ENCODE data around the gene PLLP. TPM values are rescaled to one million over a fixed set of nuclear protein-coding genes. Genes with fewer than 3 reads are reported as not detected.

PLLP gene
- total RNA-seq, 1 donor from 2014 or later, result 3.3 TPM

DNA sequence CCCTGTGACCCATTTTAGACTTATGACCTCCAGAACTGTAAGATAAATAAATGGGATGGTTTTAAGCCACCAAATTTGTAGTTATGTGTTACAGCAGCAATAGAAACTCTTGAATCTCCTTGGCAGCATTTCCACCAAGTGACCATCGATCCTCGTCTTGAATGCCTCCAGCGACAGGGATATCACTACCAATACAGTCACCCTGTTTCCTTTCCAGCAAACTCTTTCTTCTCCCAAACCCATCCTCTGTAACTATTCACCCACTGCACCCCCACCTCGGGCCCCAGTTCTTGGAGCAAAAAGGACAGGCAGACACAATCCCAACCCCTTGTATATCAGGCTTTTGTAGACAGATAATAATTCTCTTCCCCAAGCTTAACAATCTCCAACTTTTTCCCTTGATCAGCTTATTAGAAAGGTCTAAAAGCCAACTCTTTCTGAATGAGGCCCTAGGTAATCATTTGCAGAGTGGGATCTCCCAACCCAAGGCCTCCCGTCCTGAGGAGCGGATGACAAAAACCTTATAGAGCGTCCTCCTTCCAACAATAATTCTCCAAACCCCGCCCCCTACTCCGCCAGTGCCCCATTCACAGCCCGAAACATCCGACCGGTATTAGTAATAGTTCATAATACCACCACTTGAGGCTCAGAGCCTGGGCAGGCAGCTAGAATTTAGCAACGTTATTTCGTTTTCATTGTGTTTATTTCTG lies 14.7 kb upstream of the PLLP start:
- no peak for DNase-seq (ENCODE audit: low spot score)
- TF ChIP-seq, protein P1, sequence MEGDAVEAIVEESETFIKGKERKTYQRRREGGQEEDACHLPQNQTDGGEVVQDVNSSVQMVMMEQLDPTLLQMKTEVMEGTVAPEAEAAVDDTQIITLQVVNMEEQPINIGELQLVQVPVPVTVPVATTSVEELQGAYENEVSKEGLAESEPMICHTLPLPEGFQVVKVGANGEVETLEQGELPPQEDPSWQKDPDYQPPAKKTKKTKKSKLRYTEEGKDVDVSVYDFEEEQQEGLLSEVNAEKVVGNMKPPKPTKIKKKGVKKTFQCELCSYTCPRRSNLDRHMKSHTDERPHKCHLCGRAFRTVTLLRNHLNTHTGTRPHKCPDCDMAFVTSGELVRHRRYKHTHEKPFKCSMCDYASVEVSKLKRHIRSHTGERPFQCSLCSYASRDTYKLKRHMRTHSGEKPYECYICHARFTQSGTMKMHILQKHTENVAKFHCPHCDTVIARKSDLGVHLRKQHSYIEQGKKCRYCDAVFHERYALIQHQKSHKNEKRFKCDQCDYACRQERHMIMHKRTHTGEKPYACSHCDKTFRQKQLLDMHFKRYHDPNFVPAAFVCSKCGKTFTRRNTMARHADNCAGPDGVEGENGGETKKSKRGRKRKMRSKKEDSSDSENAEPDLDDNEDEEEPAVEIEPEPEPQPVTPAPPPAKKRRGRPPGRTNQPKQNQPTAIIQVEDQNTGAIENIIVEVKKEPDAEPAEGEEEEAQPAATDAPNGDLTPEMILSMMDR (IDR thresholded peaks at IDR 0.05; ENCODE audit: unreplicated experiment), result no peak
- no peaks in the 10 kb centered on the region for H3K4me1 Mint-ChIP-seq (ENCODE audit: unreplicated experiment)

DNA sequence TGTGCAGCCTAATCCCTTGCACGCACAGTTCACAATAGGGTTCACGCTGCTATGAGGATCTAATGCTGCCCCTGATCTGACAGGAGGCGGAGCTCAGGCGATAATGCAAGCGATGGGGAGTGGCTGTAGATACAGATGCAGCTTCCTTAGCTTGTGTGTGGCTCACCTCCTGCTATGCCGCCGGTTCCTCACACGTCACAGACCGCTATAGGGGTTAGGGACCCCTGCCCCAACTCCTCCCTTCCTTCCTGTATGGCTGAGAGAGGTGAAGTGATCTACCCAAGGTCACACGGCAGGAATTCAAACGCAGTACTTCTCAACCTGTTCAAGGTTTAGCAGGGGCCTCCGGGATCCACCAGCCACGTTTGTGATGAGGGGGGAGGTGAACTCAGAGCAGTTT lies 13.4 kb upstream of the PLLP start:
- TF ChIP-seq, protein P1 (IDR thresholded peaks at IDR 0.05; ENCODE audit: unreplicated experiment), result no peak
- H3K9me3 Mint-ChIP-seq (ENCODE audit: unreplicated experiment), result no peaks in the 10 kb centered on the region
- H3K36me3 Mint-ChIP-seq (ENCODE audit: low read depth, unreplicated experiment), result no peaks in the 10 kb centered on the region
- no peak overlapping the region for H3K4me3 Mint-ChIP-seq (ENCODE audit: unreplicated experiment)
- DNase-seq (ENCODE audit: low spot score), result no peak
- H3K27ac Mint-ChIP-seq (ENCODE audit: unreplicated experiment), result no peak overlapping the region
- no peaks in the 10 kb centered on the region for H3K4me1 Mint-ChIP-seq (ENCODE audit: unreplicated experiment)
- H3K27me3 Mint-ChIP-seq (ENCODE audit: unreplicated experiment), result peaks cover 8% of the 10 kb centered on the region

More for the DNA sequence above, 14.7 kb upstream of the PLLP start:
- Mint-ChIP-seq H3K27me3 (ENCODE audit: unreplicated experiment) (peaks cover 9% of the 10 kb centered on the region), H3K9me3 (ENCODE audit: unreplicated experiment) (no peaks in the 10 kb centered on the region), H3K36me3 (ENCODE audit: low read depth, unreplicated experiment) (no peaks in the 10 kb centered on the region), H3K4me3 (ENCODE audit: unreplicated experiment) (no peak overlapping the region), H3K27ac (ENCODE audit: unreplicated experiment) (no peak overlapping the region)

DNA sequence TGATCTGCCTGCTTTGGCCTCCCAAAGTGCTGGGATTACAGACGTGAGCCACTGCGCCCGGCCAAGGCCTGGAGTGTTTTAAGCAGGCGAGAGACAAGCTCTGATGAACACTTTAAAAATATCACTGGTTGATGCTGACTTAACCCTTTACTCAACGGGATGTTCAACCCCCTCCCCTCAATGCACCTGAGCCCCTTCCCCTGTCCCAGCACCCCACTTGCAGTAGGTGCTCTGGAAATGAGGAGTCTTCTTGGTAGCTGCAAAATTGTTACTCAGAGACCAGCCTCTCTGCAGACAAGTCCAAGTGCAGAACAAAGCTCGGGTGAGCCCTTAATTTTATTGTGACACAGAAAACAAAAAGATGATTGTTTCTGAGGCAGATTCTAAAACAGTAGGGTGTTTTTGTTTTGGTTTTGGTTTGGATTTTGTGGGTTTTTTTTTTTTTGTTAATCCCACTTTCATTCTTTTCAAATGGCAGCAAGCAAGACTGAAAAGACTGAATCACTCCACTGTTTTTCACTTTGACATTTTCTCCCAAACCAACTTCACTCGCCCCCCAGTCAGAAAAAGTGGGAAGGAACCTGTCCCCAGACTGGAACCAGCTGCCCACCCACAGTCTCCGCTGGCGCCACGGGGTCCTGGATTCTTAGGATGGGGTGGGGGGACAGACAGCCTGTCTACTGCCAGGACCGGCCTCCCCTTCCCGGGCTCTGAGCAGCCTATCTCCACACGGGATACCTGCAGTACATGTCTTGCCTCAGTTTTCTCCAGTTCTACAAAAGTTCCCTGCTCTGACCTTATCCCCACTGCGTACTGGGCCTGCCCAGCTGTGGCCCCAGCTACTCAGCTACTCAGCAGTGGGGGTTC lies 5.2 kb upstream of the PLLP start:
- no peaks in the 10 kb centered on the region for H3K9me3 Mint-ChIP-seq (ENCODE audit: unreplicated experiment)
- TF ChIP-seq, protein P1 (IDR thresholded peaks at IDR 0.05; ENCODE audit: unreplicated experiment), result no peak
- H3K36me3 Mint-ChIP-seq (ENCODE audit: low read depth, unreplicated experiment), result no peaks in the 10 kb centered on the region
- no peaks in the 10 kb centered on the region for H3K27me3 Mint-ChIP-seq (ENCODE audit: unreplicated experiment)
- H3K4me1 Mint-ChIP-seq (ENCODE audit: unreplicated experiment), result no peaks in the 10 kb centered on the region
- DNase-seq (ENCODE audit: low spot score), result no peak
- no peak overlapping the region for H3K27ac Mint-ChIP-seq (ENCODE audit: unreplicated experiment)
- H3K4me3 Mint-ChIP-seq (ENCODE audit: unreplicated experiment), result no peak overlapping the region

DNA sequence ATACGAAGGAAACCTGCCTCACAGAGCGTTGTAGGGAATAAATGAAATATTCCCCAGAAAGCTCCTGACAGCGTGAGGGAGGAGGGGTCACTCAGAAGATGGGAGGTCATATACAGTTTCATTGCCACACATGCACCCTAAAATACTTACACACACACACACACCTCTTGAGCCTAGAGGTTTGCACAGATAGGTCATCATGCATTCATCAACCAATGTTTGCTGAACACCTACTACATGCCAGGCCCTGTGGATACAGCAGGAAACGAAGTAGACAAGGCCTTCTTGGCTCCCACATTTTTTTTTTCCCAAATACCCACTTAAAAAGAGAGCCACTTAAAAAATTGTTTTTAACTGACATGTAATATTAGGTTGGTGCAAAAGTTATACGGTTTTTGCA lies 907 bp upstream of the PLLP start:
- H3K27me3 Mint-ChIP-seq (ENCODE audit: unreplicated experiment), result peaks cover 6% of the 10 kb centered on the region

More for the DNA sequence above, 907 bp upstream of the PLLP start:
- Mint-ChIP-seq H3K4me1 (ENCODE audit: unreplicated experiment) (peaks cover 2% of the 10 kb centered on the region), H3K36me3 (ENCODE audit: low read depth, unreplicated experiment) (no peaks in the 10 kb centered on the region), H3K4me3 (ENCODE audit: unreplicated experiment) (no peak overlapping the region), H3K27ac (ENCODE audit: unreplicated experiment) (no peak overlapping the region), H3K9me3 (ENCODE audit: unreplicated experiment) (no peaks in the 10 kb centered on the region)
- TF ChIP-seq, protein P1 (IDR thresholded peaks at IDR 0.05; ENCODE audit: unreplicated experiment), result no peak
- DNase-seq (ENCODE audit: low spot score), result no peak

All from endothelial cell (in vitro differentiated cells).